AG04450 (cell line): Measurements from ENCODE around the gene RNF169. TPM values are rescaled to one million over a fixed set of nuclear protein-coding genes. Genes with fewer than 3 reads are reported as not detected.

Experiments
- CTCF ChIA-PET: fragments of 300-600, 350-600 bp; formaldehyde crosslinking; extraction: SDS; loops from one replicate; lab custom pipeline; 2022; ENCODE audit warnings: antibody characterized with exemption, inconsistent platforms; lab: Charles Lee
- POLR2A ChIA-PET: fragments of 350-600 bp; formaldehyde crosslinking; extraction: SDS; loops from one replicate; lab custom pipeline; 2021; ENCODE audit warnings: antibody characterized with exemption, inconsistent platforms; lab: Yijun Ruan, JAX
- DNase-seq: peaks from one replicate; pipeline ENCODE4 v3.0.0-alpha.2; 2011; ENCODE audit warnings: low read depth, low spot score
- H3K27ac ChIP-seq: one replicate; pipeline ENCODE4 v1.5.1; 2012; ENCODE audit warnings: low read depth, low read length, control low read depth
- H3K27me3 ChIP-seq: one replicate; pipeline ENCODE4 v1.6.0; 2012; ENCODE audit warnings: low read length; ENCODE audit not compliant: control insufficient read depth, insufficient read depth
- H3K4me3 ChIP-seq: 2 replicates; pipeline ENCODE4 v1.5.1; 2011; ENCODE audit warnings: mild to moderate bottlenecking, low read depth, low read length, control low read depth
- H3K9me3 ChIP-seq: 2 replicates; pipeline ENCODE4 v1.5.1; 2012; ENCODE audit warnings: low read length; ENCODE audit not compliant: control insufficient read depth, insufficient read depth
- CTCF ChIP-seq: IDR thresholded peaks from 2 replicates; pipeline ENCODE4 v1.5.1; 2011; ENCODE audit warnings: low read depth, low read length, control low read depth, inconsistent platforms
- polyA plus RNA-seq: library from polyadenylated mRNA; depleted of rRNA; stranded (reverse); fragments of >200 nt; gene quantifications from 2 replicates; pipeline ENCODE4 v1.2.3, GENCODE V29; 2011

RNF169 gene
- polyA plus RNA-seq, 1 experiment: 12.3 TPM

- no peak for DNase-seq
- Histone ChIP-seq H3K4me3 (no peak overlapping the region), H3K27me3 (no peaks in the 10 kb centered on the region), H3K27ac (no peak overlapping the region), H3K9me3 (no peaks in the 10 kb centered on the region)
- no peak for TF ChIP-seq CTCF
- POLR2A ChIA-PET: no interaction called here
- CTCF ChIA-PET: no interaction called here
Measured at GRCh38 chr11:74784234-74784633, 35.6 kb downstream of the RNF169 start.

GRCh38 chr11:74784726-74785125 is 36.1 kb downstream of the RNF169 start:
- Histone ChIP-seq H3K27ac (no peak overlapping the region), H3K27me3 (no peaks in the 10 kb centered on the region), H3K4me3 (no peak overlapping the region), H3K9me3 (no peaks in the 10 kb centered on the region)
- DNase-seq: no peak
- ChIA-PET POLR2A (interaction anchor here (0.7 kb wide), 1 partner anchor 12 kb away, joined by 3 read pairs; no protein-coding TSS in a partner anchor), CTCF (no interaction called here)
- TF ChIP-seq CTCF: no peak

GRCh38 chr11:74786574-74786973 is 37.9 kb downstream of the RNF169 start:
- TF ChIP-seq CTCF: no peak
- no peak for DNase-seq
- H3K4me3 ChIP-seq: no peak overlapping the region
- H3K27ac ChIP-seq: no peak overlapping the region
- POLR2A ChIA-PET: interaction anchor here (0.7 kb wide), 1 partner anchor 13 kb away, joined by 6 read pairs; no protein-coding TSS in a partner anchor
- H3K9me3 ChIP-seq: peaks cover 10% of the 10 kb centered on the region
- CTCF ChIA-PET: no interaction called here
- H3K27me3 ChIP-seq: no peaks in the 10 kb centered on the region

- peaks cover 11% of the 10 kb centered on the region for H3K9me3 ChIP-seq
- CTCF ChIA-PET: no interaction called here
- POLR2A ChIA-PET: no interaction called here
Measured at GRCh38 chr11:74791333-74792100, 42.9 kb downstream of the RNF169 start.

More at GRCh38 chr11:74791333-74792100, 42.9 kb downstream of the RNF169 start:
- H3K4me3 ChIP-seq: no peak overlapping the region
- H3K27me3 ChIP-seq: no peaks in the 10 kb centered on the region
- no peak for TF ChIP-seq CTCF
- no peak overlapping the region for H3K27ac ChIP-seq
- DNase-seq: no peak
